ENCODE data around the gene SYNDIG1L.

GRCh38 chr14:74468513-74468912, 42.5 kb upstream of the SYNDIG1L start:
- TF ChIP-seq CTCF (IDR thresholded peaks at IDR 0.05; ENCODE audit: insufficient read depth, low read length, poor library complexity, severe bottlenecking) = no peak
- no peak for TF ChIP-seq EZH2phosphoT487 (conservative IDR thresholded peaks at IDR 0.05; ENCODE audit: low read length)

All from SU-DHL-6 (cell line).